Hepatic stellate cell (primary cell): ENCODE data around the gene MYCN.
"Not testable (repeated sequence)": the region's sequence is repeated elsewhere in the genome, so short reads cannot be mapped to it uniquely, and the experiment has no call there.

Experiments used
- DNase-seq: peaks from one replicate; pipeline ENCODE4 v3.0.0; 2011; ENCODE audit warnings: low spot score

MYCN gene

GRCh38 chr2:15939854-15940660, at the start of gene MYCN:
Gene MYCN (plus strand): TSS chr2:15940550. CDS start chr2:15942065, 1,515 bp downstream.
- no peak for DNase-seq

- no peak for DNase-seq
Observed at GRCh38 chr2:15890936-15891905, 49.1 kb upstream of the MYCN start.

GRCh38 chr2:15892151-15892880, 48.0 kb upstream of the MYCN start:
- DNase-seq, result no peak

- DNase-seq, result no peak
Observed at GRCh38 chr2:15893085-15893484, 47.3 kb upstream of the MYCN start.

- no peak for DNase-seq
Observed at GRCh38 chr2:15893689-15894480, 46.5 kb upstream of the MYCN start.

- no peak for DNase-seq
Observed at GRCh38 chr2:15894481-15895144, 45.7 kb upstream of the MYCN start.

DNA sequence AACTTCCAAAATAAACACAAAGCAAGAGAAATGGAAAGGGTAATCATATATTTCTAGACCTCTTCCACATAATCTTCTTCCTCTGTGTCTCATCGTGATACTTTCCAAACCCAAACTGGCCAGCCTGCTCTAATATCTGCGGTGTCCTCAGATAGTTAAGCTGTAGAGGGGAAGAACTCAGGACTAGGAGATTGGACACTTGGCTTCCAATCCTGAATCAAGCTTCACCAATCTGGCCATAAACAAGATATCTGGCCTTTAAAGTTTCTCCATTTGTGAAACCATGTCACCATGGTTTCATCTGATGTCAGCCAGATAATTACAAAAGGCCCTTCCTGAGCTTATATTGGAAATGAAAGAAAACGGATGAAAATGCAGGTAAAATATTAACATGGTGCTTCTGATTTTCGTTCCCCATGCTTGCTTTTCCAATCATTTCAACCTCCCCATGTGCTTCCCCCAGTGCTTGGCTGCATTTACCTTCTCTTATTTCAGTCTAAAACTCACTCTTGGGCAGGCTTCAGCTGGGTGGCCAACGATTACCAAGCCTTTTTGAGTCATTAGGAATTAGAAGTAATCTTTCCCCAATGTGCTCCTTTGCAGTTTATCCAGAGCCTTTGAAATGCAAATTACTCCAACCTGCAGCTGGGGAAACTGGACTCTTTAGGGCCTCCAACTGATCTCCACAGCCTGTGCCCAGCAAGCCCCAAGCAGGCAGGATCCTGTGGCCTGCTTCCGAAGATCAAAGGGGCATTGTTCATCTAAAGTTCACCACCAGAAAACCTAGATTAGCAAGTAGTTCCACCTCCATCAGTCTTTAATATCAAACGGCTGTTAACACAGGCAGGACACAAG, 44.5 kb upstream of the MYCN start:
- no peak for DNase-seq

DNA sequence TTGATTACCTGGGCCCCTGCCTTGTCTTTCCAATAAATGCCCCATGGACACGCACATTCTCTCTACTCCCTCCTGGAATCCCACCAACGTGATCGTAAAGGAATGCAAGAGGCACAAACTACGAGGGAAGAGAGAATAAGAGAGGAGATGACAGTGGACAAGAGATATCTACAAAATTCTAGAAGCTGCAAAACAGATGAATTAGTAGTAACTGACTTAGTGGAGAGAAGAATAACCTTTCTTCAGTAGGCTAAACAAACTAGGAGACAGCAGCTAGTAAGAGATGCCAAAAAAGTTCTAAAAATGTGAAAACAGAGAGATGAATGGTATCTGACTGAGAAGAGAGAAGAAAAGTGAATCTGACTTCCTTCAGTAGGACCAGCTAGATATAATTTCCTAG, 43.5 kb upstream of the MYCN start:
- DNase-seq, result no peak

- DNase-seq, result no peak
Observed at GRCh38 chr2:15897431-15898098, 42.8 kb upstream of the MYCN start.

DNA sequence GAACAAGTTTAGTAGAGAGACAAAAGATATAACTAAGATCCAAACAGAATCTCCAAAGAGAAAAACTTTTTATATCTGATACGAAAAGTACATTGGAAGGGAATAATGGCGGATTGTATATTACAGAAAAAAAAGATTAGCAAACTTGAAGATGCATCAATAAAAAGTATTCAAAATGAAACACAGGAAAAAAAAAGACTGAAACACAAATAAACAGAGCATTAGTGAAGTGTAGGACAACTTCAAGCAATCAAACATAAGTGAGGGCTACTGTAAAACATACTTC, 41.1 kb upstream of the MYCN start:
- no peak for DNase-seq

- DNase-seq, result no peak
Observed at GRCh38 chr2:15899751-15900493, 40.4 kb upstream of the MYCN start.

DNA sequence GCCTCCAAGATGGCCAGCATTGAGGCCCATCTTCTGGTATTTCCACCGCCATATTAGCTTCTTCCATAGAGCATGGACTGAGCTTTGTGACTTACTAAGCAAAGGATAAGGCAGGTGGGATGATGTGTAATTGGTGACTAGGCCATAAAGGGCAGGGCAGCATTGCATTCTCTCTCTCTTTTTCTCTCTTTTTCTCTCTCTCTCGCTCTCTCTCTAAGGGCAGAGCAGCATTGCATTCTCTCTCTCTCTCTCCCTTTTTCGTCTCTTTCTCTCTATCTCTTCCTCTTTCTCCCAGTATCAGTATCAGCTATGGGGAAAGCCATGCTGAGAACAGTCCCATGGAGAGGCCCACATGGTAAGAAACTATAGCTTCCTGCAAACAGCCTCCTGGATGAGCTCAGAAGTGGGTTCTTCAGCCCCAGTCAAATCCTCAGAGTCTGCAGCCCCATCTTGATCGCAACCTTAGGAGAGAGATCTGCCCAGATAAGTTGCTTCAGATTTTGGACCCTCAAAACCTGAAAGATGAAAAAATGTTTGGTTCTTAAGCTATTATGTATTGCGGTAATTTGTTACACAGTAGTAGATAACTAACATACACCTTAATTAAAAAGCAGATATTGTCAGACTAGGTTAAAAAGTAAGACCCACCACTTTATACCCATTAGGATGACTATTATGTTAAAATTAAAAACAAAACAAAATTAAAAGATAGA, 39.1 kb upstream of the MYCN start:
- DNase-seq, result no peak

DNA sequence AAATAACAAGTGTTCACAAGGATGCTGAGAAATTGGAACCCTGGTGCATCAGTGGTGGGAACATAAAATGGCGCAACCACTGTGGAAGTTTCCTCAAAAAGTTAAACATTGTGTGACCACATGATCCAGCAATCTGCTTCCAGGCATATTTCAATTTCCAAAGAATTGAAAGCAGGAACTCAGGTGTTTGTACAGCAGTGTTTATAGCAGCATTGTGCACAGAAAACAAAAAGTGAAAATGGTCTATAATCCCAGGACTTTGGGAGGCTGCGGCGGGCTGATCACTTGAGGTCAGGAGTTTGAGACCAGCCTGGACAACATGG, 38.6 kb upstream of the MYCN start:
- no peak for DNase-seq

DNA sequence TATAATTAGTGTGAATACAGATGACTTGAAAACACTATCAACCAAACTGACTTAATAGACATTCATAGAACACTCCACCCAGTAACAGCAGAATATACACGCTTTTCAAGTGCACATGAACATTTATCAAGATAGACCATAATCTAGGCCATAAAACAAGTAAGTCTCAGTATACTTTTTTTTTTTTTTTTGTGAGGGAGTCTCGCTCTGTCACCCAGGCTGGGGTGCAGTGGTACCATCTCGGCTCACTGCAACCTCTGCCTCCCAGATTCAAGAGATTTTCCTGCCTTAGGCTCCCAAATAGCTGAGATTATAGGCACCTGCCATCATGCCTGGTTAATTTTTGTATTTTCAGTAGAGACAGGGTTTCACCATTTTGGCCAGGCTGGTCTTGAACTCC, 36.4 kb upstream of the MYCN start:
- DNase-seq, result not testable (repeated sequence)

- DNase-seq, result no peak
Observed at GRCh38 chr2:15905267-15905645, 35.1 kb upstream of the MYCN start.

GRCh38 chr2:15905986-15906491, 34.3 kb upstream of the MYCN start:
- no peak for DNase-seq

DNA sequence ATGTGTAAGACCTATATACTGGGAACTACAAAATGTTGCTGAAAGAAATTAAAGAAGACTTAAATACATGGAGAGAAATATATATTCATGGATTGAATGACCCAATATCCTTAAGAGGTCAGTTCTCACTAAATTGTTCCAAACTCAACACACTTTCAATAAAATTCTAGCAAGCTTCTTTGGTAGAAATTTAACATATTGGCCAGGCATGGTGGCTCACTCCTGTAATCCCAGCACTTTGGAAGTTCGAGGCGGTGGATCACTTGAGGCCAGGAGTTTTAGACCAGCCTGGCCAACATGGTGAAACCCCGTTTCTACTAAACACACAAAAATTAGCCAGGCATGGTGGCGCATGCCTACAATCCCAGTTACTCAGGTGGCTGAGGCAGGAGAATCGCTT, 33.6 kb upstream of the MYCN start:
- DNase-seq, result no peak
